GM10266 (cell line): Measurements from ENCODE around the gene GRHL1.

Experiments used
- DNase-seq: peaks from one replicate; pipeline ENCODE4 v3.0.0; 2012; ENCODE audit errors: extremely low spot score
- CTCF ChIP-seq: IDR thresholded peaks from 2 replicates; pipeline ENCODE4 v1.5.1; 2012; ENCODE audit warnings: mild to moderate bottlenecking, low read depth; ENCODE audit not compliant: control insufficient read depth, insufficient read depth; ENCODE audit errors: missing control alignments

The GRHL1 gene

GRCh38 chr2:9995059-9995458, 43.6 kb downstream of the GRHL1 start:
- TF ChIP-seq CTCF, result no peak
- DNase-seq, result no peak

- DNase-seq, result no peak
- TF ChIP-seq CTCF, result no peak
Observed at GRCh38 chr2:9996321-9996720, 44.8 kb downstream of the GRHL1 start.

- DNase-seq, result no peak
- TF ChIP-seq CTCF, result no peak
Observed at GRCh38 chr2:9997936-9998335, 46.4 kb downstream of the GRHL1 start.

- TF ChIP-seq CTCF, result no peak
- no peak for DNase-seq
Observed at GRCh38 chr2:9998916-9999654, 47.6 kb downstream of the GRHL1 start.

- DNase-seq, result no peak
- TF ChIP-seq CTCF, result no peak
Observed at GRCh38 chr2:9999693-10000092, 48.2 kb downstream of the GRHL1 start.

- no peak for DNase-seq
- TF ChIP-seq CTCF, result no peak
Observed at GRCh38 chr2:10000541-10000940, 49.0 kb downstream of the GRHL1 start.

GRCh38 chr2:10001586-10001985, 50.1 kb downstream of the GRHL1 start:
- no peak for TF ChIP-seq CTCF

More at GRCh38 chr2:10001586-10001985, 50.1 kb downstream of the GRHL1 start:
- no peak for DNase-seq
